ENCODE measurements around the gene COPS3. TPM values are rescaled to one million over a fixed set of nuclear protein-coding genes. Genes with fewer than 3 reads are reported as not detected.
A peak's percentile ranks its signal among the peaks of the same experiment; 100 is the strongest.

The COPS3 gene
- total RNA-seq (2014; rRNA removed; shearing (Covaris generic)) = 132 and 182 TPM in 2 replicates

DNA sequence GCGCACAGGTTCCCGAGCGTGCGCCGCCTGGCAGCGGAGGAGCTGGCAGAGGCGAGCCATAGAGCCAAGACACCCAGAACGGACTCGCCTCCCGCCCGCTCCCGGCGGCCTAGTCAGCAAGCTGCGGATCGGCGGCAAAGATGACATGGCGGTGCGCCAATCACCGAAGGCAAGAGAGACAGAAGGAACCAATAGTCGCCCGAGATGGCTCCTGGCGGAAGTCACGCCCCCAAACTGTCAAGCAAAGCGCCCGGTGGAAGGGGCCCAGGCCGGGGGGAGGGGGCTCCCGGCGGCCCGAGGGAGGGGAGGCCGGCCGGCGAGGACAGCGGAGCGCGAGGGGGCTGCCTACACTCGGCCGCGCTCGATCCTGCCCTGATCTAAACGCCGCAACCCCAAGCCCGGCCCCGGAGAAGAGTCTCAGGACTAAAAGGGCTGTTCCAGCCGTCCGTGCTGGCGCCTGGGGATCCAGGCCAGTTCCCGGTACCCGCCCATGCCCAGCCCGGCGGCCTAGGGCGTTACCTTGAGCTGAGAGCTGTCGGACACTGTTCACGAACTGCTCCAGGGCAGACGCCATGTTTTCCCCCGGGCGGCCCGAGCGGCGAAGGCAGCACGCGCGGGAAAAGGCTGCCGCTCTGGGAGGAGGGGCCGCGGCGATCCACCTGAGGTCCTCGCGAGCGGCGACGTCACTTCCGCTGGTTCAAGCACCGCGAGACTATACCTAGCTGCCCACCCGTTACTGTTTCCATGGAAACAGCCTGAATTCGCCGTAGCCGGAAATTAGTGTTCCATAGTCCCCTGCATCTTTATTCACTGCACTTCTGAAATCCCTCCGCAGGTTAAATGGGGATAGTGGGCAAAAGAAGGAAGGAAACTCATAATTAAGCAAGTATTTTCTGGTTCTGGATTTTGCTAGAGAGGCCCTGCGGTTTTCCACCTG lies at the start of gene COPS3:
TSS of gene COPS3 (minus strand) at position 634 of the 937 bp plus-strand sequence. CDS start at position 574, 60 bp downstream.
- peak; percentile 94 to 98 for DNase-seq (ENCODE audit: low read depth in 1 of 2, low spot score in 2 of 2)
- no peaks in the 10 kb centered on the region for H3K9me3 ChIP-seq (replicated peaks)

GRCh38 chr17:17328251-17328650 lies 47.2 kb upstream of the COPS3 start:
- no peak for DNase-seq (ENCODE audit: low read depth in 1 of 2, low spot score in 2 of 2)
- H3K4me3 ChIP-seq = no peak overlapping the region
- no peaks in the 10 kb centered on the region for H3K4me1 ChIP-seq (replicated peaks)
- H3K36me3 ChIP-seq = no peaks in the 10 kb centered on the region
- no peaks in the 10 kb centered on the region for H3K9me3 ChIP-seq (replicated peaks)
- no peak overlapping the region for H3K27ac ChIP-seq
- no peaks in the 10 kb centered on the region for H3K27me3 ChIP-seq (replicated peaks)

More for the DNA sequence above, at the start of gene COPS3:
- Histone ChIP-seq H3K4me1 (replicated peaks) (peaks cover 13% of the 10 kb centered on the region), H3K27ac (peak within 1 kb of the TSS; percentile 91), H3K4me3 (peak within 1 kb of the TSS; percentile 83), H3K36me3 (peaks cover 23% of the 10 kb centered on the region), H3K27me3 (replicated peaks) (no peaks in the 10 kb centered on the region)

DNA sequence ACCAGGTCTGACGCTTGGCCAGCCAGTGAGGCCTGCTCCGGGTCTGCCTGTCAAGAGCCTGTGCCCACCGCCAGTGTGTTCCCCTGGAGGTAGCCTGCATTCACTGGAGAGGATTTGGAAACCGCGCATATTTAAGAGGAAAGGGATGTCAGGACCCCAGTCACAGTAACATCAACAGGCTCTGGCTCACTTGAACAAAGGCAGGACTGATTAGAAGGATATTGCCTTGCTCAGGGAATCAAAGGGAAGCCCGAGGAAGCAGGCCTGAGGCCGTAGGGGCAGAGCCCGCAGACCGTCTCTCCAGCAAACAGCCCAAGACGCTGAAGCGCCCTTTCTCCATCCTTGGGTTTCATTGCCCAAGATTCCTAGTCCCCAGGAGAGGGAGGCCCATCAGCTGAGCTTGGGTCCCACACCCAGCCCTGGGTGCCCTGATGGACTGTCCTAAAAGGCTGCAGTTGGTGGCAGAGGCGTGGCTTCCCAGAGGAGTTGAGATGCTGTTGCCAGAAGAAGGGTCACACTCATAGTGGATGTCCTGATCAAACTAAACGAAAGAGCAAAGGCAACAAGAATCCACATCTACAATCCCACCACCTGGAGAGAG lies 45.3 kb upstream of the COPS3 start:
- Histone ChIP-seq H3K4me1 (replicated peaks) (no peaks in the 10 kb centered on the region), H3K27me3 (replicated peaks) (no peaks in the 10 kb centered on the region), H3K36me3 (no peaks in the 10 kb centered on the region), H3K27ac (no peak overlapping the region), H3K4me3 (no peak overlapping the region), H3K9me3 (replicated peaks) (no peaks in the 10 kb centered on the region)
- DNase-seq (ENCODE audit: low read depth in 1 of 2, low spot score in 2 of 2) = no peak

- H3K9me3 ChIP-seq (replicated peaks) = no peaks in the 10 kb centered on the region
Observed at GRCh38 chr17:17325816-17326215, 44.8 kb upstream of the COPS3 start.

DNA sequence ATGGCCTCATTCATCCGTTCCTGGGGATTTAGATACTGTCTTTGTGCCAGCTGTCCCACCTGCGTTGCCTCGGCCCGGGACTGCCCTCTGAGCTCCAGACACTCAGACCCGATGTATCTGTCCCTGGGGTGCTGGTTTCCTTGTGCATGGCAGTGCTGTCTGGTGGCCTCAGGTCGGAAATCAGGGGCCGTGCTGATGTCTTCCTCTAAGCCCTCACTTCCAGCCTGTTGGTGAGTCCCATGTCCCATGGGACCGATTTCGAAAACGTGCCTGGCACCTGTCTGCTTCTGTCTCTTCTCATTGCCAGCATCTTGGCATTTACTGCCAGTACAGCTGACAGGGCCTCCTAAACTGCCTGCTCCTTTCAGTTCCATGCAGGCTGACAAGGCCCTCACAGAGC lies 44.2 kb upstream of the COPS3 start:
- Histone ChIP-seq H3K9me3 (replicated peaks) (no peaks in the 10 kb centered on the region), H3K4me3 (no peak overlapping the region), H3K4me1 (replicated peaks) (no peaks in the 10 kb centered on the region), H3K27me3 (replicated peaks) (no peaks in the 10 kb centered on the region), H3K27ac (no peak overlapping the region), H3K36me3 (no peaks in the 10 kb centered on the region)
- DNase-seq (ENCODE audit: low read depth in 1 of 2, low spot score in 2 of 2) = no peak

More at GRCh38 chr17:17325816-17326215, 44.8 kb upstream of the COPS3 start:
- no peaks in the 10 kb centered on the region for H3K4me1 ChIP-seq (replicated peaks)
- no peak overlapping the region for H3K27ac ChIP-seq
- H3K36me3 ChIP-seq = no peaks in the 10 kb centered on the region
- H3K4me3 ChIP-seq = no peak overlapping the region
- DNase-seq (ENCODE audit: low read depth in 1 of 2, low spot score in 2 of 2) = no peak
- H3K27me3 ChIP-seq (replicated peaks) = no peaks in the 10 kb centered on the region

GRCh38 chr17:17324616-17325015 lies 43.6 kb upstream of the COPS3 start:
- Histone ChIP-seq H3K36me3 (no peaks in the 10 kb centered on the region), H3K9me3 (replicated peaks) (no peaks in the 10 kb centered on the region), H3K4me1 (replicated peaks) (no peaks in the 10 kb centered on the region), H3K27me3 (replicated peaks) (no peaks in the 10 kb centered on the region), H3K27ac (no peak overlapping the region), H3K4me3 (no peak overlapping the region)
- no peak for DNase-seq (ENCODE audit: low read depth in 1 of 2, low spot score in 2 of 2)

- Histone ChIP-seq H3K36me3 (no peaks in the 10 kb centered on the region), H3K4me3 (no peak overlapping the region), H3K27me3 (replicated peaks) (no peaks in the 10 kb centered on the region), H3K27ac (no peak overlapping the region), H3K4me1 (replicated peaks) (no peaks in the 10 kb centered on the region), H3K9me3 (replicated peaks) (no peaks in the 10 kb centered on the region)
- no peak for DNase-seq (ENCODE audit: low read depth in 1 of 2, low spot score in 2 of 2)
Observed at GRCh38 chr17:17322516-17323510, 41.8 kb upstream of the COPS3 start.

- no peaks in the 10 kb centered on the region for H3K9me3 ChIP-seq (replicated peaks)
- no peak overlapping the region for H3K27ac ChIP-seq
- no peaks in the 10 kb centered on the region for H3K27me3 ChIP-seq (replicated peaks)
- no peak for DNase-seq (ENCODE audit: low read depth in 1 of 2, low spot score in 2 of 2)
- no peaks in the 10 kb centered on the region for H3K4me1 ChIP-seq (replicated peaks)
- H3K36me3 ChIP-seq = no peaks in the 10 kb centered on the region
- H3K4me3 ChIP-seq = no peak overlapping the region
Observed at GRCh38 chr17:17321356-17322025, 40.4 kb upstream of the COPS3 start.

DNA sequence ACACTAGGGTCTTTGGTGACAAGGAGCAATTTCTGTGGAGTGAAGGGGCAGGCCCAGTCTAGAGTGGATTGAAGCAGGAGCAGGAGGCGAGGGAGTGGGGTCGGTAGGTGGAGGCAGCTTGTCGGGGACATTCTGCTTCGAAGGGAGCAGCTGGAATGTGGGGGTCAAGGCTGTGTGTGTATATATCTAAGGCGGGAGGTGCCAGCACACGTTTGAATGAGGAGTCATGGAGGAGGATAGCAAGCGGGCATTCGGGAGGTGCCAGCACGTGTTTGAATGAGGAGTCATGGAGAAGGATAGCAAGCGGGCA lies 39.8 kb upstream of the COPS3 start:
- H3K36me3 ChIP-seq = no peaks in the 10 kb centered on the region
- H3K9me3 ChIP-seq (replicated peaks) = no peaks in the 10 kb centered on the region
- no peaks in the 10 kb centered on the region for H3K4me1 ChIP-seq (replicated peaks)
- H3K27ac ChIP-seq = no peak overlapping the region
- H3K4me3 ChIP-seq = no peak overlapping the region
- no peaks in the 10 kb centered on the region for H3K27me3 ChIP-seq (replicated peaks)
- DNase-seq (ENCODE audit: low read depth in 1 of 2, low spot score in 2 of 2) = no peak

GRCh38 chr17:17320188-17320910 lies 39.3 kb upstream of the COPS3 start:
- no peaks in the 10 kb centered on the region for H3K9me3 ChIP-seq (replicated peaks)
- DNase-seq (ENCODE audit: low read depth in 1 of 2, low spot score in 2 of 2) = no peak

GRCh38 chr17:17315142-17315821 lies 34.2 kb upstream of the COPS3 start:
- no peak for DNase-seq (ENCODE audit: low read depth in 1 of 2, low spot score in 2 of 2)
- Histone ChIP-seq H3K36me3 (no peaks in the 10 kb centered on the region), H3K4me1 (replicated peaks) (no peaks in the 10 kb centered on the region)

More at GRCh38 chr17:17320188-17320910, 39.3 kb upstream of the COPS3 start:
- H3K4me3 ChIP-seq = no peak overlapping the region
- H3K4me1 ChIP-seq (replicated peaks) = no peaks in the 10 kb centered on the region
- no peak overlapping the region for H3K27ac ChIP-seq
- no peaks in the 10 kb centered on the region for H3K27me3 ChIP-seq (replicated peaks)
- no peaks in the 10 kb centered on the region for H3K36me3 ChIP-seq

DNA sequence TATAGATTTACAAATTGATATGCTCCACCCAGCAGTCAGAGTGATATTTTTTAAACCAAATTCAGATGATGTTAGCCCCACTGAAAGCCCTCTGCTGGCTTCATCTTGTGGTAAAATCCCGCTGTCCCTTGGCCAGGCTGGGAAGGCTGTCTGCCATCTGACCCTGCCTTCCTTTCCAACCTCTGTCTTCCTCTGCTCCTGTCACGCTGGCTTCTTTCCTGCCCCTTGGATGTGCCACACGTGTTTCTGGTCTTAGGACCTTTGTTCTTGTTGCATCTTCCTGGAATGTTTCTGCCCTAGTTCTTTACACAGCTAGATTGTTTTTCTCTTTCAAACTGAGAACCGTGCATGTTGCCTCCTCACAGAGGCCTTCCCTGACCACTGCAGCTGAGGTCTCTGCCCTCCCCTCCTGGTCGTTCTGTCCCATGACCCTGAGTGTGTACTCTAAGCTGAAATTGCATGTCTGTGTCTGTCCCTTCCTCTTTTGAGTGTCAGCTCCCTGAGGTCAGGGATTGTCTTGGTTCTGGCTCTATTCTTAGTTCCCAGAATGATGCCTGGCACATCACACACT lies 33.5 kb upstream of the COPS3 start:
- no peaks in the 10 kb centered on the region for H3K4me1 ChIP-seq (replicated peaks)
- H3K4me3 ChIP-seq = no peak overlapping the region
- no peak for DNase-seq (ENCODE audit: low read depth in 1 of 2, low spot score in 2 of 2)
- no peaks in the 10 kb centered on the region for H3K9me3 ChIP-seq (replicated peaks)
- no peaks in the 10 kb centered on the region for H3K27me3 ChIP-seq (replicated peaks)
- H3K36me3 ChIP-seq = no peaks in the 10 kb centered on the region
- H3K27ac ChIP-seq = no peak overlapping the region

More at GRCh38 chr17:17315142-17315821, 34.2 kb upstream of the COPS3 start:
- H3K27ac ChIP-seq = no peak overlapping the region
- H3K27me3 ChIP-seq (replicated peaks) = no peaks in the 10 kb centered on the region
- no peak overlapping the region for H3K4me3 ChIP-seq
- H3K9me3 ChIP-seq (replicated peaks) = no peaks in the 10 kb centered on the region

Measured in SJSA1 (cell line).